NCI-H1436 treated with DMSO at 0.1 percent for 48 hours (cell line): ENCODE measurements around the gene MAGEB17.
"Not testable (repeated sequence)": the region's sequence is repeated elsewhere in the genome, so short reads cannot be mapped to it uniquely, and the experiment has no call there.

Experiments used
- DNase-seq: peaks from one replicate; lab custom pipeline; 2025; lab: John Stamatoyannopoulos, UW

Gene MAGEB17

GRCh38 chrX:16156692-16157331 is 10.5 kb upstream of the MAGEB17 start:
- DNase-seq = no peak

- no peak for DNase-seq
Measured at GRCh38 chrX:16160729-16161128, 6.6 kb upstream of the MAGEB17 start.

GRCh38 chrX:16161173-16161572 is 6.1 kb upstream of the MAGEB17 start:
- not testable (repeated sequence) for DNase-seq

- no peak for DNase-seq
Measured at GRCh38 chrX:16162391-16162790, 4.9 kb upstream of the MAGEB17 start.

- no peak for DNase-seq
Measured at GRCh38 chrX:16164748-16165147, 2.5 kb upstream of the MAGEB17 start.

GRCh38 chrX:16171039-16171438 is 3.8 kb downstream of the MAGEB17 start:
- no peak for DNase-seq

- DNase-seq = no peak
Measured at GRCh38 chrX:16171944-16172343, 4.7 kb downstream of the MAGEB17 start.

- no peak for DNase-seq
Measured at GRCh38 chrX:16172391-16172790, 5.1 kb downstream of the MAGEB17 start.

- DNase-seq = no peak
Measured at GRCh38 chrX:16175329-16176061, 8.2 kb downstream of the MAGEB17 start.

- DNase-seq = no peak
Measured at GRCh38 chrX:16177260-16177659, 10.0 kb downstream of the MAGEB17 start.

- not testable (repeated sequence) for DNase-seq
Measured at GRCh38 chrX:16183843-16184242, 16.6 kb downstream of the MAGEB17 start.

- peak; percentile 1 for DNase-seq
Measured at GRCh38 chrX:16185725-16186136, 18.4 kb downstream of the MAGEB17 start.

- no peak for DNase-seq
Measured at GRCh38 chrX:16186380-16187007, 19.2 kb downstream of the MAGEB17 start.

- DNase-seq = no peak
Measured at GRCh38 chrX:16187024-16187760, 19.9 kb downstream of the MAGEB17 start.

- peak; percentile 54 for DNase-seq
Measured at GRCh38 chrX:16188687-16189086, 21.4 kb downstream of the MAGEB17 start.

- DNase-seq = no peak
Measured at GRCh38 chrX:16191605-16192004, 24.3 kb downstream of the MAGEB17 start.

- DNase-seq = no peak
Measured at GRCh38 chrX:16196829-16197228, 29.5 kb downstream of the MAGEB17 start.

- no peak for DNase-seq
Measured at GRCh38 chrX:16199343-16199742, 32.1 kb downstream of the MAGEB17 start.

GRCh38 chrX:16202943-16203342 is 35.7 kb downstream of the MAGEB17 start:
- DNase-seq = no peak

GRCh38 chrX:16204538-16204937 is 37.3 kb downstream of the MAGEB17 start:
- DNase-seq = no peak

GRCh38 chrX:16205840-16206239 is 38.6 kb downstream of the MAGEB17 start:
- DNase-seq = no peak

GRCh38 chrX:16207634-16208033 is 40.4 kb downstream of the MAGEB17 start:
- DNase-seq = no peak

- DNase-seq = no peak
Measured at GRCh38 chrX:16208601-16209000, 41.3 kb downstream of the MAGEB17 start.
